Activated CD4-positive, CD25-positive, alpha-beta regulatory T cell (primary cell): ENCODE data around the gene ADCY3.
A peak's percentile ranks its signal among the peaks of the same experiment; 100 is the strongest.

Experiments
- DNase-seq, 4 experiments: peaks; one replicate each; lab custom pipeline; 2025; lab: John Stamatoyannopoulos, UW

ADCY3 gene

DNA sequence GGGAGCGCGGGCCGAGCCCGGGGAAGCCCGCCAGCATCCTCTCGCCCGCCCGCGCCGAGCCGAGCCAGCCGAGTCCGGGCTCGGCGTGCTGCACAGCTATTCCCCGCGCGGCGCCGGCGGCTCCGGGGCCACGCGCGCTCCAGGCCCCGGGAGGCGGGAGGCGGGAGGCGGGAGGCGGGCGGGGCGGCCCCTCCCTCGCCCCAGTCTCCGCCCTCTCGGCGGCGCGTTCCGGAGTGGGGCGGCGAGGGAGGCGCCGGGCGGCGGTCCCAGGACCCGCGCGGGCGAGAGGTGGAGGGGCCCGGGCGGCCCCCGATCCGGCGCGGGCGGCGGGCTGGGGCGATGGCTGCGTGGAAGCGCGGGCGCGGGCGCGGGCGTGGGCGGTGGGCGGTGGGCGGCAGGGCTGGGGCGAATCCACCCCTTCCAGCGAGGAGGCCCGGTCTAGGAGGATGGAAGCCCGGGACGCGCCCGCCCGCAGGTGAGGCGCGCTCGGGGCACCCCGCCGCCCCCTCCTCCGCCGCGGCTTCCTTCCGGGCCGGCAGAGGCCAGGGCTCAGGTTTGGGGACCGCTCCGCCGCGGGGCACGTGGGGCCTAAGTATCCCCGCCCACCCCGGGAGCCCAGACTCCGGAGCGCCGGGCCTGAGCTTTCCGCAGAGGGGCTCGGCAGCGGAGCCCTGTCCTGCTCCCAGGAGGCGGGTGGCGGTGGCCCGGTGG, at the start of gene ADCY3:
ADCY3 (minus strand) TSS at position 140 of the 711 bp plus-strand sequence. CDS start 1,250 bp downstream, outside the sequence.
- peak; percentile 38 to 53 (median 42) for DNase-seq

DNA sequence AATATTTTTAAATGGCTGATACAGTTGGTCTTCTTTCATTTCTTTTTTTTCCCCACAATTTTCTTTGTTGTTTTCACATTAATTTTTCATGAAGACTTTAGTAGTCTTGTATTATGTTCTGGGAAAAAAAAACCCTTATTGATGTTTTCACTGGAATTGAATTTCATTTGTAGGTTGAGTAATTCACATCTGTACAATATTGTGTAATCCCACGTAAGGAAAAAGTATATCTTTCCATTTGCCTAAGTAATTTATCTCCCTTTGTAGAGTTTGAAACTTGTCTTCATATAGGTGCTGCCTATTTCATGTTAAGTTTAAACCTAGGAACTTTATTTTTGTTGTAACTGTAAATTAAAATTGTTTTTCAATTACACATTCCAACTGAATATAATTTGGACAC, 49.7 kb upstream of the ADCY3 start:
- DNase-seq = no peak

DNA sequence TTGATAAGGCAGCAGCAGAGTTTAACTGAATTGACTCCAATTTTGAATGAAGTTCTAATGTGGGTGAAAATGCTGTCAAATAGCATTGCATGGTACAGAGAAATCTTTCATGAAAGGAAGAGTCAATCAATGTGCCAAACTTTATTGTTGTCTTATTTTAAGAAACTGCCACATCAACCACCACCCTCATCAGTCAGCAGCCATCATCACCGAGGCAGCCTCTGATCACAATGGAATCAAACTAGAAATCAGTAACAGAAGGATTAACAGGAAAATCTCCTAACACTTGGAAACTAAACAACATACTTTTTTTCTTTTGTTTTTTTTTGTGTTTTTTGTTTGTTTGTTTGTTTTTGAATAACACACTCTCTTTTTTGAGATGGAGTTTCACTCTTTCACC, 41.9 kb upstream of the ADCY3 start:
- no peak for DNase-seq

DNA sequence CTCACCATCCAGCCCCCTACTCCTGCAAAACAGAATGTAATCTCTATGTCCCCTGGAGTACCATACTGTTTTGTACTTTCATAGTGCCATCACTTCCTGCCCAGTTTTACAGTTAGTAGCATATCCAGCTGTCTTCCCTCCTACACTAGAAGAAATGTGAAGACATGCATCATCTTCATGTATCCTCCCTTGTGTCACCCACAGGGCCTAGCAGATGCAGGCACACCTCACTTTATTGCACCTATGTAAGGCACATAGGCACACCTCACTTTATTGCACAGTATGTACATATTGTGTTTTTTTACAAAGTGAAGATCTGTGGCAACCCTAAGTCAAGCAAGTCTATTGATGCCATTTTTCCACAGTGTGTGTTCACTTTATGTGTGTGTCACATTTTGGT, 39.7 kb upstream of the ADCY3 start:
- no peak for DNase-seq

DNA sequence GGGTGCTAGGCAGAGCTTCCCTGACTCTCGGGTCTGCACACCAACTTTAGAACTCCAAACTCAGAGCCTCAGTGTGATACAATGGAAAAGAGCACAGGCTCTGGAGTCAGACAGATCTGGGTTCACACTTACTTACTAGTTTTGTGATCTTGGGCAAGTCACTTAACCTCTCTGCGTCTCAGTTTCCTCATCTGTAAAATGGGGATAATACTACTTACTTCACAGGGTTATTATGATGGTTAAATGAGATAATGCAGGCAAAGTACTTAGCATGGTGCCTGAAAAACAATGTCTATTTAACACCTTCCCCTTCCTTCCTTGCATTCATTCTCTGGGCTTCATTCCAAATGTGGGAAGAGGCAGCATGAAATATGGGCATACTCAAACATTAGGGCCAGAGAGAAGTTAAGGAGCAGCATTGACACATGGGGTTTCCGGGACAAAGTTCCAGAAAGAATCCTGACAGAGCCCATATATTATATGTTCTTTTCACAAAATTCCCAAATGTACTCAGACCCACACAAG, 38.4 kb upstream of the ADCY3 start:
- no peak for DNase-seq

DNA sequence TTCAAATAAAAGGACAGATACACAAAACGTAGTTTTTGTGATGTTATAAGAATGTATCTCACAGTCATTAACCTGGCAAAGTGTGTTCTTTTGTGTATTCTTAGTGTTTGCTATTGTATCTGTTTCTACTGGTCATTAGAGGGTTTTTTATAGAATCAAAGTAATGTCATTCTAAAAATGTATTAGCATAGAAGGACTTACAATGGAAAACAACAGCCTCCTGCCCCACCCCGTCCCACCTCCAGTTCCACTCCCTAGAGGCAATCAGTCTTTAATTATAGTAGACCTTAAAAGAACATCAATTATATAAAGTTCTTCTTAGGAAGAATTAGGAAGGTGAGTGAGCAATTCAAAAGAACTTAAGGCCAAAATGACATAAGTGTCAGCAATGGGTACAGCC, 37.9 kb upstream of the ADCY3 start:
- no peak for DNase-seq

DNA sequence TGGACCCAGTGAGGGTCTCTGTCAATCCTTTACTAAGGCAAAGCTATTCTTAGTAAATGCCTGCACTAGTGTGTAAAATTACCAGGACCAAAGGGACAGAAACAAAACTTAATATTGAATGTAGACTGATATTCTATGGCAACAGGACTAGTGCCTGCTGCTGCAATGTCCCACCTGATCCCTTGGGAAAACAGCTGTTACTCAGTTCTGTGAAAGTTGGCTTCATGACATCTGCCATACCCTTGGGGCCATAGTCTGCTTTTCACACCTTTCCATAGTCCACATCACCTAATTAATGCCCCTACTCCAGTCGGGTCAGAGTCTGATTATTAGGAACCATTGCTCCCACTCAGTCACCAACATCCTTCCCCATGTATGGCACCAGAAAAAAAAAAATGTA, 37.2 kb upstream of the ADCY3 start:
- DNase-seq = no peak

DNA sequence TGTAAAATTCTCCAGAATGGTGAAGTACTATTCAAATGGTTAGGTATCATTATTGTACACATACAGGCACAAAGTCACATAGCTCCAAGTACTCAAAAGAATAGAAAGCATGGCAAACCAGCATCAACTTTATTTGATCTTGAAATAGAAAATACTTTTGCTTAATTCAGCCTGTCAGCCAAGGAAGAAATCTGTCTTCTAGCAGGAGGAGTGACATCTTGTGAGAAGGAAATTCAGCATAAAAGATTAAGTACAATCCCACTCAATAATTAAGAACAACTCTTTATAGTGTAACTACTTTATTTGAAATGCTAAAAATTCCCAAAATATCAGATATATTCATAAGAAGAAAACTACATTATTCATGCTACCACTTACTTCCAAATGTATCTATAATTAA, 35.9 kb upstream of the ADCY3 start:
- DNase-seq = no peak

DNA sequence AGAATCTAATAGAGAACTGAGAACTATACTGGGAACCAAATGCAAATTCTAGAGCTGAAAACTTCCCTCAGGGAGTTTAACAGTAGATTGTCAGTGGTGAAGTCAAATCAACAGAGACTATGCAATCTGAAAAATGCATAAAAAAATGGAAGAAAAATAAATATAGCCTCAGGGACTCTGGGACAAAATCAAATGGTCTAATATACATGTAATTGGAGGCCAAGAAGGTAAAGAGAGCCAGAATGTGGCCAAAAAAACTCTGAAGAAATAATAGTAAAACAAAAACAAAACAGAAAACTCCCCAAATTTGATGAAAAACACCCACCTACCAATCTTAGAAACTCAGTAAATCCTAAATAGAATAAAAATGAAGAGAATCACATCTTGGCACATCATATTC, 35.2 kb upstream of the ADCY3 start:
- no peak for DNase-seq

DNA sequence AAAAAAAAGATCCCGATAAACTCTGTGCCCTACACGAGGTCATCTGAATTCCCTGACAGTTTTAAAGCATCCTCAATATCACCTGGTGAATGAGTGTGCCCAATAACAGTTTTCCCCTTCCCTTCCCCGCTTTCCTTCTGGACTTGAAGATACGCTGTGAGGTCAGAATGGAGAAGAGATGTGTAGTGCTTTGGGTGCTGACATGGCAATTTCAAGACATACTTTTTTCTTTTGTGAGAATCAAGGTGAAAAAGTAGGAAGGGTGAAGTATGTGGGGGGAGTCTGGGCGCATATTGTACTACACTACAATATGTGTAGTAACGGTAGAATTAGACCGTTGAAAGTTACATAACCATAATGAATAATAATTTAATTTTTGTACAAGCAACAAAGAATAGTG, 30.1 kb upstream of the ADCY3 start:
- no peak for DNase-seq

DNA sequence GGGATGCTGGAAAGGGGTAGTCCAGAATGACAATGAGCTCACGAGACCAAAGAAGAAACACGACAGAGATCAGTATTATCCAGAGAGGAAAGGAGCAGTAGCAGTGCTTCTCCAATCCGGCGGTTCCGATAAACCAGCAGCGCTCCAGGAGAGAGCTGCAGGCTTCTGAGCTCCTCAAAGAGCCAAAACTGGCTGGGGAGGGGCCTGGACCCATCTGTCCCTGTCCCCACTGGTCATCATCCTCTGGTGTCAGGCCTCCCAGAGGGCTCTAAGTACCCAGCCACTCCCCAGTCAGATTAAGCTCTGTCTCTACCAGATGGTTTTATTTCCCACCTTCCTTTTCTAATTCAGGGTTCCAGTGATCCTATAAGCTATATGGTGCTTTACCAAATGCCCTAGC, 28.5 kb upstream of the ADCY3 start:
- DNase-seq = no peak

DNA sequence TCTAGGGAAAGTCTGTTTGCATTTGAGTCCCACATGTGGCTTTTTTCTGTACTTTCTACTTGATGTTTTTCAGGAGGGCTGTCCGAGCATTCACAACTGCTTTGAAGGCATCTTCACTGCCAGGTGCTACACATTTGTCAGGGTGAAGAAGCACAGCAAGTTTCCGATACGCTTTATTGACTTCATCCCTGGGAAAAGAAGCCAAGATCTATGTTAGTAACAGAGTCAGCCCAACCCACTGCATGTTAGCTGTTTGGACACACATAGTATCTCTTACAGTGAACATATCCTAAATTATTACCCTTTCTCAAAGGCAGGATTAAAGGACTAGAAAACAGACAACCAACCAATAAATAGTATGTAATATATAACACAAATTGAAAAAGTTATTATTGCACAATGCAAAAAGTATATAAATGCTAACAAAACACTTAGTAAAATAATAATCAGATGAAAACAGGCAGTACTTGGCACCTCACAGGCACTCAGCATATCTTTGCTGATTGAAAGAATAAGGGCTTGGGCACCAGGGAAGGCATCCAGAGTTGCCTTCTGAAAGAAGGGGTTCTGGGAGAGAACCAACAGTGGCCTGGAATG, 27.6 kb upstream of the ADCY3 start:
- DNase-seq = no peak

DNA sequence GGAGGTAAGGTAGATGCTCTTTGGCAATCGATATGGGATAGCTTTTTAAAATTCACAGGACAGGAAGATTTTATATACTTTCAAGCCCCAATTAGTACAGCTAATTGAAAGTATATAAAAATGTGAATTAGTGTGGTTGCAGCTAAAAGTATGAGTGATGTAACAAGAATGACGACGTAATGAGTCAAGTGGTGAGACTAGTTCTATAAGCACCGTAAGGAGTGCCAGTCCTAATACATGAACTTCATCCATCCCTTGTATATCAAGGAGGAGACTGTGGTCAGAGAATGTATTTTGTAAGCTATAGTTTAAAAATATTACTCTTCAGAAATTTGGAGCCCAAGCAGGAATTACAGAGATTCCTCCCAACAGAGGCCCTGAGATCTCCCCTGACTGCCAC, 25.9 kb upstream of the ADCY3 start:
- DNase-seq = no peak

DNA sequence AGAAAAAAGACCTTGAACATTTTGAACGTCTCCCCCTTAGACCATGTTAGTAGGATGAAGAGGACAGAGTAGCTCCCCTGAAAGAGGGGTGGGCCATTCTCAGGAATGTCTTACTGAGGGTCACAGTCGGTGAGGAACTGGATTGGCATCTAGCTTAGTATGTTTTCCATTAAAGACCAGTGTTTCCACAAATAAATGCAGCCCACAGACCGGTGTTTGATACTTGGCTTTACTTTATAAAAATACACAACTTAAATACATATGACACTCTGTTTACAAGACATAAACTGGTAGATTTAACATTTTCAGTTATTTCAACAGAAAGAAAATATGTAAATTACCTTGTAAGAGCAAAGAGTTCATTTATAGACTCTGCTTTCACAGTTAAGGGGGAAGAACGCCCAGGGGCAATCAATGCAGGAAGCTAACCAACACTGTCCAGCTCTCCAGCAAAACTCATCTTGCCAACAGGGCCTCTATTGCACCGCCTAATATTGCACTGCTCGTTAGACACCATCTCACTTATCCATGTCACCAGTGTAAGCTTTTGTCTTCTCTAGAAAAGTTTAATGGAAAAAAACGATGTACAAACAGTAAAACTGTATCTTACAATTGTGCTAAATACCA, 23.5 kb upstream of the ADCY3 start:
- no peak for DNase-seq

DNA sequence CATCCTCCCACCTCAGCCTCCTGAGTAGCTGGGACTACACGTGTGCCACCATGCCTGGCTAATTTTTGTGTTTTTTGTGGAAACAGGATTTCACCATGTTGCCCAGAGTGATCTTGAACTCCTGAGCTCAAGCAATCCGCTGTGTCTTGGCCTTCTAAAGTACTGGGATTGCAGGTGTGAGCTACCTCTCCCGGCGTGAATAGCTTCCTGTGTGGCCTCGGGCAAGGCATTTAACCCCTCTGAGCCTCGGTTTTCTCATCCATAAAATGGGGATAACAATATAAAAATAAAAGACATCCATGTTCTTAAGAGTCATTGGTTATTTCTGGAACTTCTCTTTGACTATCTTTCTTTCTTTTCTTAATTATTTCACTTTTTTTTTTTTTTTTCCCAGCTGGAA, 19.3 kb upstream of the ADCY3 start:
- DNase-seq = no peak

DNA sequence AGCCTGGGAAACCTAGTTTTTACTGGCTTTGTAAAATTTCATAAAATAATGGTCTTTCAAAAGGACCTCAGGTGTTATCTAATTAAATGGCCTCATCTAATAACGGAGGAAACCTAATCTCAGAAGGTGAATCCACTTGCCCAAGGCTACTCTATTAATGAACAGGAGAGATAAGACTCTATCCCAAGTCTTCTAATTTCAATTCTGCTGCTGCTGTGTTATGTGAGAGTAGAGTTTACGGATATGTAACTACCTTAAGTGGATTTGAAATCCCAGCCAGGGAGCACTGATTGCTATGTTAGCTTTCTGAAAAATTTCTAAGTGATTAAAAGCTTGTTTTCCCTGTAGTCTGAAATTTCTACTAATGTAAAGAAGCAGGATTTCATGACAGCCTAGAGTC, 17.2 kb upstream of the ADCY3 start:
- DNase-seq = no peak

DNA sequence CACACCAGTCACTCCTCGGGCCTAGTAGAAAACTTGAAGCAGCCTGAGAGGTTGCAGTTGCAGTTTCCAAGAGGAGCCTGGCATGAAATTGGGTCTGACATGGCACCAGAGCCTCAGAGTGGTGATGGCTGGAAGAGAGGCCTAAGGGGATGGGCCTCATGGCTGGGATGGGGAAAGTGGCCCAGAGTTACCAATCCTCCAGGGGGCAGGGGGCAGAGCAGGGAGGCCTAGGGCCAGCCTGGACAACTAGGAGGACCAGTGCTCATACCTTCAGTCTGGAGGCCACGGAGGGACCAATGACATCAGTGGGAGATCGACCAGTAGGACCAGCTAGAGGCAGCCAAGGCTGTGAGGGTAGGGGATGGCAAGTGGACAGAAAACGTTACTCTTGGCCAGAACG, 15.1 kb upstream of the ADCY3 start:
- DNase-seq = no peak

DNA sequence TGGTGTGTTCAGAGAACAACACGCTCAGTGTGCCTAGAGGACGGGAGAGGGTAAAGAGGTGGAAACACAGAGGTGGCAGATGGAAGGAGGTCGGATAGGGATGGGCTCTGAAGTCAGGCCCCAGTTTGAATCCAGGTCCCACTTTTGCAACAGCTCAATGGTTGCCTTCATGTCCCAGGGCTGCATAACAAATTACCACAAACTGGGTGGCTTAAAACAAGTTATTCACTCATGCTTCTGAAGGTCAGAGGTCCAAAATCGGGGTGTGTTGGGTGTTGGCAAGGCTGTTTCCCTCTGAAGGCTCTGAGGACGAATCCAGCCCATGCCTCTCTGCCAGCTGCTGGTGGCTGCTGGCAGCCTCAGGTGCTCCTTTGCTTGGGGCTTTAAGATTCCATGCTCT, 12.7 kb upstream of the ADCY3 start:
- DNase-seq = no peak

DNA sequence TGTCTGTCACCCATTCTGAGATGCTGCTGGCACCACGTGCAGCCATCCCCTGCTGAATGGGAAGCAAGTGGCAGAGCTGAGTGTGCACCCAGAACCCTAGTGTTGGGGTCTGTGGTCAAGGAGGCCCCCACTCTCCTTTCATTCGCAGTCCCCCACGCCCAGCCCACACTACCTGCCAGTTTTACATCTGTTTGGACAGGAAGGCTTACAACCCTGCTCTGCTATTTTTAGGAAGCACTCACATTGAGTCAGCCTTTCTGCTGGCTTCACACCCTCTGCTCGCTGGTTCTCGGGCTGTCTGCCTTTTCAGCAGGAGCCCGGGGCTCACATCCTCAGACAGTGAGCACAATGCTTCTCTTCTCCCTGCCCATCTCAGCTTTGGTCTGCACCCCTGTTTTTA, 10.7 kb upstream of the ADCY3 start:
- no peak for DNase-seq

DNA sequence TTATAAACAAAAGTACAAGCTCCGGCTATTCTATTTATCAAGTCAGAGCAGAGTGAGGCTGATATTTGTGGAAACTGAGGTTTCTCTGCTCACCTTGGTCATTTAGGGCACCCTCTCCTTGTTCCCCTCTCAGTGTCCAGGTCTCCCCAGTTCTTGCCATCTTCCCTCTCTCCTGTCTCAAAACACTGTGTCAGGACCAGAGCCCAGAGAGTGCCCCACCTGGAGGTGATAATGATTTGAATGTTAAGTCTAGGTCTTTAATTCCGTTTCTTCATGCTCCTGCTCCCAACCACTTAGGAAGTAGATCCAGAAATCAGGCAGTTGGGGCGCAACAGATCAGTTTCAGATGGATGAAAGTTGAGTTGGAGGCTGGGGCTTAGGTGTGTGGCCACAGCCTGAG, 9.2 kb upstream of the ADCY3 start:
- DNase-seq = no peak

DNA sequence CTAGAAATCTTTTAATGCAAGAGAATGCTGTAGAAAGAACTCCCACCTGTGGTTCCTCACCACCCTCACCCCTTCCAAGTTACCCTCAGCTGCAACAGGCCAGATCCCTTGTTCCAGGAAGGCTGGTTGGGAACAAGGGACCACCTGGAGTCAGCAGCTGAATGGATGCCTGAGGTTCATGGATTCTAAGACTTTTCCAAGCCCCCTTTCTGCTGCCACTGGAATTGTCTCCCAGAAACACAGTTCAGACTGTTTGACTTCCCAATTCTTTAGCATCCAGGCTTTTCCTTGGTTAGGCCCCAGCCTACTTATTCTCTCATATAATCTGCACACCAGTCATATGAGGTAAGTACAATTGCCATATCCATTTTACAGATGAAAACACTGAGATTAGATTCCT, 8.0 kb upstream of the ADCY3 start:
- no peak for DNase-seq

DNA sequence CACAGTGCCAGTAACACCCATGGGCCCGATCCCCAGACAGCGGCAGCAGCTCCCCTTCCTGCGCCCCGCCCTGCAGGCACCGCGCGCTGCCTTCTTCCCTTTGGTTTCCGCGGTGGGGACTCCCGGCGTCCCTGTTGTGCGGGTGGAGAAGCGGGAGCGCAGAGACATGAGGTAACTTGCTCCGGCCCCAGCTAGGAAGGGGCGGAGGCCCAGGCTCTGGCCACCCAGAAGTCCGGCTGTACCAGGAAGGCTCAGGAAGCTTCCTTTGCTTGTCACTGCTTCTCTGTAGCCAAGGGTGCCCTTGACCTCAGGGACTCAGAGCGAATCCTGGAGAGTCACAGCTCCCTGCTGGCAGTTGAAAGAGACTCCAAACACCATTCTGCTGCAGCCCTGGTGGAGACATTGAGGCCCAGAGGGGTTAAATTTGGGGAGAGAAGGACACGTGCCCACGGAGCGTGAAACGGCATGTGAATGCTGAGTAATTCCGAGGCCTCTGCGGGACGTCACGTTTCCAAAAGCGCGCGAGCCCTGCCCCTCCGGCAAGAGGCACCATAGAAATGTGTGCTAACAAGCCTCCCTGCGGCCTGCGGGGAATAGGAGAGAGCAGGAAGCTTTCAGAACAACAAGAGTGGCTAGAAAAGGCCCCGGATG, 6.7 kb upstream of the ADCY3 start:
- peak in 1 of 4 experiments; percentile 10 for DNase-seq

DNA sequence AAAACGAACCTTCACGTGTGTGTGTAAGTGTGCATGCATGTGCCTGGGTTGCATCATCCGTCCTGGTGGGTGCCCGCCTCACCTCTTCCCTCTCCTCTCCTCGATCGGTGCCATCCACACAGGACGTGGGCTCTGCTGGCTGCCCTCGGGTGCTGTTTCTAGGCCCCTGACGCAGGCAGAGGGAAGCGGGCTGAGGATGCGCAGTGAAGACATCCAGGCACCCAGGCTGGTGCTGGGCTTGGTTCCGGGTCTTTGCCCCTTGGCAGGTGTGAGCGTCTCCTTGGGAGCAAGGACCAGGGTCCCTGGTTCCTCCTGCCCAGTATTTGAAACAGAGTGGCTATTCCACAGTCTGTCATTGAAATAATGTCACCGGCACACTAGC, 6.2 kb upstream of the ADCY3 start:
- no peak for DNase-seq
